Right lobe of liver (tissue), 6 donors: ENCODE measurements around the gene SLX4IP. TPM values are rescaled to one million over a fixed set of nuclear protein-coding genes. Genes with fewer than 3 reads are reported as not detected.

Experiments used
- ATAC-seq, 4 donors: fragments of 200-7000 bp; cut with Tn5 transposase; one replicate each; pipeline ENCODE4 v1.9.1; 2020; ENCODE audit warnings: mild to moderate bottlenecking in 4 of 4, moderate library complexity in 4 of 4
- DNase-seq, 3 donors: peaks; one replicate each; pipeline ENCODE4 v3.0.0-alpha.2; 2020
- H3K27ac ChIP-seq, 3 donors: fragments of 200-600 bp; one replicate each; pipeline ENCODE4 v1.8.0; 2022
- H3K27me3 ChIP-seq, 2 donors: fragments of 200-600 bp; one replicate each; pipeline ENCODE4 v1.8.0; 2022
- H3K36me3 ChIP-seq, 4 donors: fragments of 200-600 bp; sonication (generic) in 1 of 4; one replicate each; pipeline versions ENCODE4 v1.5.1 to v1.8.0; 2017 to 2022; ENCODE audit warnings: control low read depth in 1 of 4
- H3K4me1 ChIP-seq, 4 donors: fragments of 200-600 bp; sonication (generic) in 1 of 4; one replicate each; pipeline versions ENCODE4 v1.5.1 to v1.8.0; 2017 to 2022; ENCODE audit warnings: control low read depth in 1 of 4
- H3K4me3 ChIP-seq, 3 donors: fragments of 200-600 bp; one replicate each; pipeline ENCODE4 v1.8.0; 2022
- H3K9me3 ChIP-seq, 4 donors: fragments of 200-600 bp; sonication (generic) in 1 of 4; one replicate each; pipeline versions ENCODE4 v1.5.1 to v1.8.0; 2017 to 2022; ENCODE audit warnings: control low read depth in 1 of 4
- CTCF ChIP-seq, 4 donors: fragments of 200-600 bp in 3 of 4; fragments of 450-650 bp in 1 of 4; IDR thresholded peaks; one replicate each; pipeline versions ENCODE4 v1.5.1 to v1.8.0; 2016 to 2022; ENCODE audit warnings: antibody characterized with exemption in 4 of 4, mild to moderate bottlenecking in 2 of 4
- POLR2A ChIP-seq: fragments of 450-650 bp; IDR thresholded peaks from one replicate; pipeline ENCODE4 v1.6.1; 2017; ENCODE audit warnings: antibody characterized with exemption, mild to moderate bottlenecking
- WGBS: methylation state at CpG from one replicate; pipeline ENCODE4 v1.1.6; 2018; ENCODE audit warnings: low coverage, low lambda C conversion rate; ENCODE audit not compliant: insufficient coverage; ENCODE audit errors: missing lambda C conversion rate; 5-methylcytosine and 5-hydroxymethylcytosine counted together
- intact Hi-C, 2 donors: fragments of 100-400 bp; cut with DNase I; formaldehyde crosslinking; loops; one replicate each; pipeline versions ENCODE4 v1.11.2 to v1.14.1; 2022
- total RNA-seq, 6 experiments: library from RNA; depleted of rRNA in 2 of 6; stranded (reverse); fragments of >200 nt in 2 of 6; fragmentation: NEBNext Ultra II Directional in 3 of 6; extraction: Animal tissue kit (Norgen Biotek cat#: 25700) in 3 of 6; gene quantifications; one replicate each; pipeline versions ENCODE4 v1.1.0 to v1.2.4, GENCODE V29; 2016 to 2023
- donor health status: DM: no; HTN: yes; CAD: no.
- donor health status: DM: no; HTN: no; CAD: no.
- donor health status: DM: no; HTN: no; CAD: no.
- donor health status: DM: no; HTN: yes; CAD: no.
- donor health status: DM: no; HTN: yes; CAD: no.

Gene SLX4IP
- total RNA-seq, 6 experiments from 2014 or later: 2.0 to 4.0 (median 3.5) TPM

DNA sequence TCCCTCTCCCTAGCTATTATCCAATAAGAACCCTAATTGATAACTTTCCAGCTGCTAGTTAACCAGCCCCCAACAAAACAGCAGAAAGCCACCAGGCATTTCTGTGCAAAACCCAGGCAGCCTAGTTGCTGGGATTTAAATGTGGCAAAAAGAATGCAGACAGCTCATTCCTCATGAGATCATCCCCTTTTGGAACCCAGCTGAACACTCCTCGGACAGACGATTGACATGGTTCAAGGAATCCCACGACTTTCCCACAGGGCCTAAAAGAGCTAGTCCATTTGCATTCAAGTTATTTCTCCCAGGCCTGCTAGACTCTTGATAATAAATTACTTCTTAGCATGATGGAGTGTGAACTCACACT, 214.7 kb downstream of the SLX4IP start:
- H3K36me3 ChIP-seq: peaks cover 0 to 25% (median 17%) of the 10 kb centered on the region in 4 donors
- DNase-seq (no peak), ATAC-seq (no peak)
- TF ChIP-seq CTCF (IDR thresholded peaks at IDR 0.05): no peak
- TF ChIP-seq POLR2A: no peak
- intact Hi-C loops: no loop called here
- H3K4me1 ChIP-seq: no peaks in the 10 kb centered on the region
- H3K4me3 ChIP-seq: no peak overlapping the region
- 33% methylated on average over 1 of the region's 3 CpGs for WGBS
- H3K27ac ChIP-seq: no peak overlapping the region
- no peaks in the 10 kb centered on the region for H3K27me3 ChIP-seq
- no peaks in the 10 kb centered on the region for H3K9me3 ChIP-seq

DNA sequence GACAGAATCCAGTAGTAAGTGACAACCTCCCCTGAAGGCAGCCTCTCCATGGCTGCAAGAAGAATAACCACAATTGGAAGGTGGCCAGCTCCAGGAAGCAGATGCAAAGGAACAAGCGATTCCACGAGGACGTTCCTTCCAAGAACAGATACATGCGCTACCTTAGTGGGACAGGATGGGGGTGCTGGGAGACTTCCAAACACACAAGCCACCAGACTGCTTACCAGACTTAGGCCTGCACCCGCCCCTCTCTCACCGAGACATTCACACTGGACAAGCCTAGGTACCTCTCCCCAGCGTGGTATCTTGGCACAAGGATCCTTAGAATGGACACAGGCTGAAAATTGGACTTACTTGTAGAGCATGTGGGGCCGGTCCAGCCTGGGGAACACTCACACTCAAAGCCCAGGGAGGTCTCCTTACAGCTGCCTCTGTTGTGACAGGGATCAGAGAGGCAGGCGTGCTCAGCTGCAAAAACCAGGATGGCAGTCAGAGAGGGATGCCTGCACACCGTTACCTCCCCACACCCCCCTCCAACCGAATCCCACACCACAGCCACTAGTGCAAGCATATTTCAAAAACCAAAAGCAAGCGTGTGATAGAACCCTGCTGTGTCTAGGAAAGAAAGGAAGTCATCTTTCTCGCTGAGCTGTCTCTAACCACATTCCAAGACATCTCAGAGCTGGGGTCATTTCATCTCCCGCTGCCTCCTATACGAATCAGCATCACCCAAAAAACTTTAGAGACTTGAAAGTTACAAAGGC, 216.3 kb downstream of the SLX4IP start:
- H3K36me3 ChIP-seq: peaks cover 0 to 19% (median 15%) of the 10 kb centered on the region in 4 donors
- intact Hi-C loops: no loop called here
- WGBS: 55% methylated on average over 11 of the region's 15 CpGs
- TF ChIP-seq POLR2A (no peak), CTCF (IDR thresholded peaks at IDR 0.05) (no peak)
- H3K27ac ChIP-seq: no peak overlapping the region
- no peak overlapping the region for H3K4me3 ChIP-seq
- ATAC-seq: peak in 1 of 4 donors; percentile 32
- H3K4me1 ChIP-seq: no peaks in the 10 kb centered on the region
- no peaks in the 10 kb centered on the region for H3K9me3 ChIP-seq
- H3K27me3 ChIP-seq: no peaks in the 10 kb centered on the region
- DNase-seq: no peak

- no peak for DNase-seq
- TF ChIP-seq POLR2A (no peak), CTCF (IDR thresholded peaks at IDR 0.05) (no peak)
- intact Hi-C loops: no loop called here
- no peak for ATAC-seq
- WGBS: 90% methylated on average over 7 of the region's 9 CpGs
- Histone ChIP-seq H3K4me1 (no peaks in the 10 kb centered on the region), H3K36me3 (peaks cover 0 to 15% (median 13%) of the 10 kb centered on the region in 4 donors), H3K4me3 (no peak overlapping the region), H3K27ac (peak overlapping the region in 1 of 3 donors; percentile 16), H3K9me3 (no peaks in the 10 kb centered on the region), H3K27me3 (no peaks in the 10 kb centered on the region)
Measured at GRCh38 chr20:10652185-10652584, 217.1 kb downstream of the SLX4IP start.

- WGBS: 60% methylated on average over 9 of the region's 9 CpGs
- H3K4me3 ChIP-seq: no peak overlapping the region
- ATAC-seq: no peak
Measured at GRCh38 chr20:10652660-10653261, 217.7 kb downstream of the SLX4IP start.

More at GRCh38 chr20:10652660-10653261, 217.7 kb downstream of the SLX4IP start:
- Histone ChIP-seq H3K27me3 (no peaks in the 10 kb centered on the region), H3K4me1 (no peaks in the 10 kb centered on the region), H3K27ac (peak overlapping the region in 1 of 3 donors; percentile 16), H3K9me3 (no peaks in the 10 kb centered on the region), H3K36me3 (peaks cover 0 to 12% (median 11%) of the 10 kb centered on the region in 4 donors)
- TF ChIP-seq CTCF (IDR thresholded peaks at IDR 0.05) (no peak), POLR2A (no peak)
- intact Hi-C loops: no loop called here
- DNase-seq: no peak
